CD14-positive monocyte (primary cell): ENCODE data around the gene GPR3. TPM values are rescaled to one million over a fixed set of nuclear protein-coding genes. Genes with fewer than 3 reads are reported as not detected.

Experiments used
- DNase-seq, 3 donors: peaks; one replicate each; pipeline ENCODE4 v3.0.0-alpha.2; 2011 to 2022
- H2AFZ ChIP-seq: 2 replicates; pipeline ENCODE4 v1.6.0; 2012; ENCODE audit warnings: mild to moderate bottlenecking, low read depth, low read length, inconsistent platforms; ENCODE audit not compliant: insufficient read depth, poor library complexity, severe bottlenecking
- H3K27ac ChIP-seq, 2 donors: 1 replicate in 1 of 2; 2 replicates in 1 of 2; pipeline ENCODE4 v1.5.1; 2012 to 2013; ENCODE audit warnings: low read length in 2 of 2, control low read depth in 1 of 2, inconsistent platforms in 1 of 2, low read depth in 1 of 2, mild to moderate bottlenecking in 1 of 2
- H3K27me3 ChIP-seq, 2 donors: one replicate each; pipeline versions ENCODE4 v1.6.0 to v1.6.1; 2011 to 2013; ENCODE audit warnings: low read length in 2 of 2; ENCODE audit not compliant: control insufficient read depth in 2 of 2, insufficient read depth in 2 of 2
- H3K36me3 ChIP-seq, 2 donors: replicated peaks in 1 of 2; 1 replicate in 1 of 2; 2 replicates in 1 of 2; pipeline versions ENCODE4 v1.5.1 to v1.6.1; 2012 to 2013; ENCODE audit warnings: low read length in 2 of 2, control low read depth in 1 of 2, inconsistent platforms in 1 of 2, mild to moderate bottlenecking in 1 of 2; ENCODE audit not compliant: insufficient read depth in 2 of 2, control insufficient read depth in 1 of 2
- H3K4me1 ChIP-seq, 2 donors: 1 replicate in 1 of 2; 2 replicates in 1 of 2; pipeline versions ENCODE4 v1.5.1 to v1.6.1; 2012 to 2013; ENCODE audit warnings: low read length in 2 of 2, control low read depth in 1 of 2, inconsistent platforms in 1 of 2, mild to moderate bottlenecking in 1 of 2, moderate library complexity in 1 of 2; ENCODE audit not compliant: insufficient read depth in 2 of 2, control insufficient read depth in 1 of 2
- H3K4me2 ChIP-seq: replicated peaks from 2 replicates; pipeline ENCODE3; 2012; ENCODE audit warnings: low read length, moderate library complexity, mild to moderate bottlenecking; ENCODE audit not compliant: poor library complexity, severe bottlenecking; ENCODE audit errors: extremely low read depth
- H3K4me3 ChIP-seq, 3 experiments: fragments of 200-600 bp in 1 of 3; sonication (generic) in 1 of 3; replicated peaks in 1 of 3; 1 replicate in 2 of 3; 2 replicates in 1 of 3; pipeline ENCODE4 v1.5.1; 2011 to 2013; ENCODE audit warnings: low read length in 3 of 3, mild to moderate bottlenecking in 3 of 3, control low read depth in 2 of 3, low read depth in 2 of 3, inconsistent platforms in 1 of 3, moderate library complexity in 1 of 3
- H3K79me2 ChIP-seq: 2 replicates; pipeline ENCODE4 v1.6.0; 2012; ENCODE audit warnings: mild to moderate bottlenecking, control low read depth, inconsistent platforms, low read length, moderate library complexity; ENCODE audit not compliant: insufficient read depth
- H3K9ac ChIP-seq: 2 replicates; pipeline ENCODE4 v1.6.0; 2017; ENCODE audit warnings: low read length, mild to moderate bottlenecking; ENCODE audit not compliant: insufficient read depth, poor library complexity, severe bottlenecking
- H3K9me3 ChIP-seq, 2 donors: replicated peaks in 1 of 2; 1 replicate in 1 of 2; 2 replicates in 1 of 2; pipeline versions ENCODE4 v1.5.1 to v1.6.1; 2012 to 2013; ENCODE audit warnings: low read length in 2 of 2, control low read depth in 1 of 2; ENCODE audit not compliant: control insufficient read depth in 1 of 2, insufficient read depth in 1 of 2
- H4K20me1 ChIP-seq: 2 replicates; pipeline ENCODE4 v1.6.0; 2012; ENCODE audit warnings: mild to moderate bottlenecking, low read length, control low read depth, moderate library complexity; ENCODE audit not compliant: insufficient read depth
- H3K27ac Mint-ChIP-seq, 7 donors: one replicate each; pipeline ENCODE4 v1.8.0; 2020; ENCODE audit warnings: mild to moderate bottlenecking in 7 of 7, mixed read lengths in 7 of 7, moderate library complexity in 6 of 7, inconsistent platforms in 2 of 7
- H3K27me3 Mint-ChIP-seq, 3 donors: one replicate each; pipeline ENCODE4 v1.8.0; 2021 to 2022; ENCODE audit warnings: low read depth in 3 of 3, mild to moderate bottlenecking in 3 of 3, mixed read lengths in 3 of 3, moderate library complexity in 3 of 3, inconsistent platforms in 1 of 3
- H3K36me3 Mint-ChIP-seq, 2 donors: one replicate each; pipeline ENCODE4 v1.8.0; 2020; ENCODE audit warnings: mixed read lengths in 2 of 2, inconsistent platforms in 1 of 2, mild to moderate bottlenecking in 1 of 2
- H3K4me1 Mint-ChIP-seq: one replicate; pipeline ENCODE4 v1.8.0; 2020; ENCODE audit warnings: mild to moderate bottlenecking, mixed read lengths
- H3K4me3 Mint-ChIP-seq, 2 donors: one replicate each; pipeline ENCODE4 v1.8.0; 2020; ENCODE audit warnings: mild to moderate bottlenecking in 2 of 2, mixed read lengths in 2 of 2, moderate library complexity in 1 of 2
- H3K9me3 Mint-ChIP-seq, 7 donors: one replicate each; pipeline ENCODE4 v1.8.0; 2020 to 2022; ENCODE audit warnings: mixed read lengths in 7 of 7, mild to moderate bottlenecking in 6 of 7, moderate library complexity in 6 of 7, inconsistent platforms in 2 of 7
- CTCF ChIP-seq: fragments of 200-600 bp; IDR thresholded peaks from one replicate; pipeline ENCODE4 v1.8.0; 2022; ENCODE audit warnings: antibody characterized with exemption, mild to moderate bottlenecking
- WGBS: methylation state at CpG from one replicate; pipeline ENCODE4 v1.1.5; 2013; ENCODE audit warnings: missing lambda C conversion rate; ENCODE audit not compliant: insufficient coverage; 5-methylcytosine and 5-hydroxymethylcytosine counted together
- intact Hi-C, 2 donors: fragments of 100-400 bp; cut with micrococcal nuclease; formaldehyde crosslinking; loops; one replicate each; pipeline versions ENCODE4 v1.15.0 to v1.15.1; 2023
- polyA plus RNA-seq, 3 donors: library from polyadenylated mRNA; depleted of rRNA in 1 of 3; unstranded in 2 of 3; stranded (reverse) in 1 of 3; fragments of 300-500 nt in 2 of 3; fragments of >200 nt in 1 of 3; fragmentation: Illumina TruSeq in 2 of 3; gene quantifications; 1 replicate in 2 of 3; 2 replicates in 1 of 3; pipeline ENCODE4 v1.2.3, GENCODE V29; 2012 to 2021

The GPR3 gene
- polyA plus RNA-seq, 3 donors: 0.26 to 2.7 TPM; not detected in 1

GRCh38 chr1:27380766-27381733 is 11.4 kb upstream of the GPR3 start:
- H3K27ac ChIP-seq: no peak overlapping the region
- H3K27me3 ChIP-seq: peaks cover 0 to 5% of the 10 kb centered on the region in 2 donors
- 95% methylated on average over 8 of the region's 12 CpGs for WGBS
- H3K4me1 ChIP-seq: peaks cover 0 to 6% of the 10 kb centered on the region in 2 donors
- H3K4me2 ChIP-seq: no peak overlapping the region
- intact Hi-C loops: no loop called here
- Mint-ChIP-seq H3K4me1 (peaks cover 9% of the 10 kb centered on the region), H3K27ac (peak overlapping the region in 2 of 7 donors; percentile 28 to 59), H3K4me3 (no peak overlapping the region), H3K36me3 (no peaks in the 10 kb centered on the region), H3K9me3 (no peaks in the 10 kb centered on the region), H3K27me3 (peaks cover 10 to 18% (median 15%) of the 10 kb centered on the region in 3 donors)
- no peak for TF ChIP-seq CTCF
- H2AFZ ChIP-seq: no peak overlapping the region
- no peaks in the 10 kb centered on the region for H3K79me2 ChIP-seq
- H3K9ac ChIP-seq: no peak overlapping the region
- DNase-seq: no peak
- H3K9me3 ChIP-seq: no peaks in the 10 kb centered on the region
- H3K4me3 ChIP-seq: no peak overlapping the region
- no peaks in the 10 kb centered on the region for H3K36me3 ChIP-seq
- H4K20me1 ChIP-seq: no peaks in the 10 kb centered on the region

- no peaks in the 10 kb centered on the region for H3K36me3 Mint-ChIP-seq
- no peaks in the 10 kb centered on the region for H3K9me3 Mint-ChIP-seq
- H3K27me3 ChIP-seq: peaks cover 0 to 8% of the 10 kb centered on the region in 2 donors
- no peak overlapping the region for H3K9ac ChIP-seq
- peaks cover 9% of the 10 kb centered on the region for H3K4me1 Mint-ChIP-seq
- H3K4me2 ChIP-seq: no peak overlapping the region
- no peak overlapping the region for H3K4me3 ChIP-seq
- 71% methylated on average over 8 of the region's 18 CpGs for whole genome bisulfite sequencing
- H3K9me3 ChIP-seq: no peaks in the 10 kb centered on the region
- no peak overlapping the region for H3K27ac Mint-ChIP-seq
- H4K20me1 ChIP-seq: no peaks in the 10 kb centered on the region
- TF ChIP-seq CTCF: no peak
- DNase-seq: no peak
- no peak overlapping the region for H3K4me3 Mint-ChIP-seq
- no peaks in the 10 kb centered on the region for H3K36me3 ChIP-seq
- H3K27me3 Mint-ChIP-seq: peaks cover 16 to 22% (median 17%) of the 10 kb centered on the region in 3 donors
- no peaks in the 10 kb centered on the region for H3K79me2 ChIP-seq
- H3K4me1 ChIP-seq: peaks cover 0 to 6% of the 10 kb centered on the region in 2 donors
- intact Hi-C loops: no loop called here
- H3K27ac ChIP-seq: no peak overlapping the region
- H2AFZ ChIP-seq: no peak overlapping the region
Measured at GRCh38 chr1:27381969-27382762, 10.3 kb upstream of the GPR3 start.
